NCI-H748 treated with DMSO at 0.1 percent for 48 hours (cell line): ENCODE data around the gene NEU1.
"Not testable (repeated sequence)": the region's sequence is repeated elsewhere in the genome, so short reads cannot be mapped to it uniquely, and the experiment has no call there.

Experiments used
- DNase-seq: peaks from one replicate; lab custom pipeline; 2025; lab: John Stamatoyannopoulos, UW

Gene NEU1

DNA sequence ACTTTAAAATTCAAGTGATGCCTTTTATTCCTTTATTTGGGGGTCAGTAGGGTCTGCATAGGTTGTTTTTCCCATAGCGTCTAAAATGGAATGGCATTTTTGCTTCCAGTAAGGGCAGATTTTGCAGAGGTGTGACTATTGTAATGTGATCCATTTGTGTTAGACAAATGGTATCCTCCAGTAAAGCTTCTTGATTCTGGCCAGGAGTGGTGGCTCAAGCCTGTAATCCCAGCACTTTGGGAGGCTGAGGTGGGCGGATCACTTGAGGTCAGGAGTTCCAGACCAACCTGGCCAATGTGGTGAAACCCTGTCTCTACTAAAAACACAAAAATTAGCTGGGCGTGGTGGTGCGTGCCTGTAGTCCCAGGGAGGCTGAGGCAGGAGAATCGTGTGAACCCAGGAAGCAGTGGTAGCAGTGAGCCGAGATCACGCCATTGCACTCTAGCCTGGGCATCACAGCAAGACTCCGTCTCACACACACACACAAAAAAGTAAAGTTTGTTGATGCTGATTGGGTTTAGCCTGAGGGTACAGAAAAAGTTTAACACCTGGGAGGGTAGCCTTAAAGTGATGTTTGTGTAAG is 44.6 kb downstream of the NEU1 start:
- not testable (repeated sequence) for DNase-seq

DNA sequence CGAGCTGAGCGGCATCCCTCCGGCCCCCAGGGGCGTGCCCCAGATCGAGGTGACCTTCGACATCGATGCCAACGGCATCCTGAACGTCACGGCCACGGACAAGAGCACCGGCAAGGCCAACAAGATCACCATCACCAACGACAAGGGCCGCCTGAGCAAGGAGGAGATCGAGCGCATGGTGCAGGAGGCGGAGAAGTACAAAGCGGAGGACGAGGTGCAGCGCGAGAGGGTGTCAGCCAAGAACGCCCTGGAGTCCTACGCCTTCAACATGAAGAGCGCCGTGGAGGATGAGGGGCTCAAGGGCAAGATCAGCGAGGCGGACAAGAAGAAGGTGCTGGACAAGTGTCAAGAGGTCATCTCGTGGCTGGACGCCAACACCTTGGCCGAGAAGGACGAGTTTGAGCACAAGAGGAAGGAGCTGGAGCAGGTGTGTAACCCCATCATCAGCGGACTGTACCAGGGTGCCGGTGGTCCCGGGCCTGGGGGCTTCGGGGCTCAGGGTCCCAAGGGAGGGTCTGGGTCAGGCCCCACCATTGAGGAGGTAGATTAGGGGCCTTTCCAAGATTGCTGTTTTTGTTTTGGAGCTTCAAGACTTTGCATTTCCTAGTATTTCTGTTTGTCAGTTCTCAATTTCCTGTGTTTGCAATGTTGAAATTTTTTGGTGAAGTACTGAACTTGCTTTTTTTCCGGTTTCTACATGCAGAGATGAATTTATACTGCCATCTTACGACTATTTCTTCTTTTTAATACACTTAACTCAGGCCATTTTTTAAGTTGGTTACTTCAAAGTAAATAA is 45.3 kb downstream of the NEU1 start:
- DNase-seq = not testable (repeated sequence)

DNA sequence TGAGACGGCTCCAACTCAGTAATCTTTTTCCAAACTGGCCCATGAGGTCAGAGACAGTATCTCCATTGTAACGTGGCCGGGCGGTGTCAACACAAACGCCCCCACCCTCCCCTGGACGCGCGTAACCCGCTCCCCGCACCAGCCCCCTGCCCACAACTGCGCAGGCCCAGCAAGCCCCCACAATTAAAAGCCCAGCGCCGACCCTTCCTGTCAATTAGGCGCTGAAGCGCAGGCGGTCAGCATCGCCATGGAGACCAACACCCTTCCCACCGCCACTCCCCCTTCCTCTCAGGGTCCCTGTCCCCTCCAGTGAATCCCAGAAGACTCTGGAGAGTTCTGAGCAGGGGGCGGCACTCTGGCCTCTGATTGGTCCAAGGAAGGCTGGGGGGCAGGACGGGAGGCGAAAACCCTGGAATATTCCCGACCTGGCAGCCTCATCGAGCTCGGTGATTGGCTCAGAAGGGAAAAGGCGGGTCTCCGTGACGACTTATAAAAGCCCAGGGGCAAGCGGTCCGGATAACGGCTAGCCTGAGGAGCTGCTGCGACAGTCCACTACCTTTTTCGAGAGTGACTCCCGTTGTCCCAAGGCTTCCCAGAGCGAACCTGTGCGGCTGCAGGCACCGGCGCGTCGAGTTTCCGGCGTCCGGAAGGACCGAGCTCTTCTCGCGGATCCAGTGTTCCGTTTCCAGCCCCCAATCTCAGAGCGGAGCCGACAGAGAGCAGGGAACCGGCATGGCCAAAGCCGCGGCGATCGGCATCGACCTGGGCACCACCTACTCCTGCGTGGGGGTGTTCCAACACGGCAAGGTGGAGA is 47.4 kb downstream of the NEU1 start, which contains the start of the genes HSPA1A and HSPA1L:
HSPA1A (plus strand) TSS at position 519 of the 814 bp plus-strand sequence; CDS start at position 733, 214 bp downstream.
HSPA1L (minus strand) TSS at position 259 of the 814 bp plus-strand sequence. CDS start 3,311 bp downstream, outside the sequence.
- peak; percentile 97 for DNase-seq

DNA sequence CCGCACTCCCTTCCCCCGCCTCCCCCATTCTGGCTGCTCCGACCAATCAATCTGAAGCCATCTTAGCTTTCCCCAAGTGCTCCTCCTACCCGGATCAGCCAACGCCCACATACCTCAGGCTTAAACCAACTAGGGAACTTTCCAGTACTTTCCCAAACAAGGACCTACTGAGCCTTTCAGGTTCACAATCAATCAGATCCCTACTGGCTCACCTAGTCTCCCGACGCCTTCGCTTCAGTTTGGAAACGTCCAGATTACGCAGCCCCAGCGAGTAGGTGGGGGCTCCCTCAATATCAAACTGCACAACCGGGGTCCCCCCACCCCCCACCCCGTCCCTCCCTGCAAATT is 48.0 kb downstream of the NEU1 start:
- peak; percentile 98 for DNase-seq

DNA sequence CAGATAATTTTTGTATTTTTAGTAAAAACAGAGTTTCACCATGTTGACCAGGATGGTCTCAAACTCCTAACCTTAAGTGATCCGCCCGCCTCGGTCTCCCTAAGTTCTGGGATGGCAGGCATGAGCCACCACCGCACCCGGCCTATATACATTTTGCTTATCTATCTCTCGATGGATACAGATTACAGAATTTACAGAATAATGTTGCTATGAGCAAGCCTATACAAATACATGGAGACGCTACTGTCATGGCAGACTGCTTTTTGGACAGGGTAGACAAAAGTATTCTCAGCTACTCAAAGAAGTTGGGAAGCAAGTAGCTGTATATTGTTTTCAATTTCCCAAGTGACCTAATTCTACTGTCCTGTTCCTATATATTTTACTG is 49.2 kb downstream of the NEU1 start:
- no peak for DNase-seq

DNA sequence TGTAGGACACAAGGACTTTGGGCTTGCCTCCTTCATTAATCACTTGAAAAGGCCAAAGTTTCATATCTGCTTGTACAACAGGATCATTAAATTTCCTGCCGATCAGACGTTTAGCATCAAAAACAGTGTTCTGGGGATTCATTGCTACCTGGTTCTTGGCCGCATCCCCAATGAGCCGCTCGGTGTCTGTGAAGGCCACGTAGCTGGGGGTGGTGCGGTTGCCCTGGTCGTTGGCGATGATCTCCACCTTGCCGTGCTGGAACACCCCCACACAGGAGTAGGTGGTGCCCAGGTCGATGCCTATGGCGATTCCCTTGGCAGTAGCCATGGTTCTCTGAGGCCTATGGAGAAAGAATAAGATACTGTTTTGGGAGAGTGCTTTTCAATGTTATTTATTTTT is 51.0 kb downstream of the NEU1 start:
- DNase-seq = no peak

DNA sequence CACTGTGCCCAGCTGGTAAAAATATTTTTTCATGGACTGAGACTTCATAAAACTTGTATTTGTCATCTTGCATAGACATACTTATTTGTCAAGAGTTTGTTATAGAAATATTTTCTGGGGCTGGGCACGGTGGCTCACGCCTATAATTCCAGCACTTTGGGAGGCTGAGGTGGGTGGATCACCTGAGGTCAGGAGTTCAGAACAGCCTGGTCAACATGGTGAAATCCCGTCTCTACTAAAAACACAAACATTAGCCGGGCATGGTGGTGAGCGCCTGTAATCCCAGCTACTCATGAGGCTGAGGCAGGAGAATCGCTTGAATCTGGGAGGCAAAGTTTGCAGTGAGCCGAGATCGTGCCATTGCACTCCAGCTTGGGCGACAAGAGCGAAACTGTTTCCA is 54.0 kb downstream of the NEU1 start:
- DNase-seq = not testable (repeated sequence)
